GM23338 (cell line): Measurements from ENCODE around the gene CCDC127. TPM values are rescaled to one million over a fixed set of nuclear protein-coding genes. Genes with fewer than 3 reads are reported as not detected.

Experiments used
- ATAC-seq: fragments of 200-7000 bp; cut with Tn5 transposase; 3 replicates; pipeline ENCODE4 v1.9.1; 2020
- DNase-seq: peaks from one replicate; pipeline ENCODE4 v3.0.0-alpha.2; 2015; ENCODE audit warnings: low spot score
- H2AFZ ChIP-seq: fragments of 200-600 bp; sonication (generic); 2 replicates; pipeline ENCODE4 v1.8.0; 2016; ENCODE audit warnings: antibody characterized with exemption, mild to moderate bottlenecking, moderate library complexity
- H3F3A ChIP-seq: fragments of 200-600 bp; sonication (generic); replicated peaks from 2 replicates; pipeline ENCODE4 v1.8.0; 2017; ENCODE audit warnings: antibody characterized with exemption, mixed run types, low read depth
- H3K27ac ChIP-seq: fragments of 200-600 bp; sonication (generic); 2 replicates; pipeline ENCODE4 v1.6.1; 2016; ENCODE audit warnings: low read depth
- H3K27me3 ChIP-seq: fragments of 200-600 bp; sonication (generic); 2 replicates; pipeline ENCODE4 v1.8.0; 2016; ENCODE audit warnings: mild to moderate bottlenecking, mixed run types, moderate library complexity; ENCODE audit not compliant: insufficient read depth
- H3K36me3 ChIP-seq: fragments of 200-600 bp; sonication (generic); 2 replicates; pipeline ENCODE4 v1.8.0; 2016; ENCODE audit warnings: mild to moderate bottlenecking; ENCODE audit not compliant: insufficient read depth
- H3K4me1 ChIP-seq: fragments of 200-600 bp; sonication (generic); 2 replicates; pipeline ENCODE4 v1.8.0; 2016; ENCODE audit warnings: mild to moderate bottlenecking, moderate library complexity; ENCODE audit not compliant: insufficient read depth
- H3K4me2 ChIP-seq: fragments of 200-600 bp; sonication (generic); 2 replicates; pipeline ENCODE4 v1.7.1; 2017; ENCODE audit warnings: mixed run types
- H3K4me3 ChIP-seq: fragments of 200-600 bp; sonication (generic); 2 replicates; pipeline ENCODE4 v1.6.1; 2016; ENCODE audit warnings: mixed run types
- H3K79me2 ChIP-seq: fragments of 200-600 bp; sonication (generic); replicated peaks from 2 replicates; pipeline ENCODE4 v1.8.0; 2017; ENCODE audit warnings: mild to moderate bottlenecking; ENCODE audit not compliant: insufficient read depth
- H3K9me2 ChIP-seq: fragments of 200-600 bp; sonication (generic); 2 replicates; pipeline ENCODE4 v1.8.0; 2017; ENCODE audit not compliant: insufficient read depth
- H4K20me1 ChIP-seq: fragments of 200-600 bp; sonication (generic); replicated peaks from 2 replicates; pipeline ENCODE4 v1.8.0; 2017; ENCODE audit warnings: mild to moderate bottlenecking; ENCODE audit not compliant: insufficient read depth
- H3K27ac Mint-ChIP-seq: 2 replicates; pipeline ENCODE4 v1.8.0; 2020; ENCODE audit warnings: inconsistent platforms, mild to moderate bottlenecking, moderate library complexity, mixed read lengths
- H3K27me3 Mint-ChIP-seq: 3 replicates; pipeline ENCODE4 v1.8.0; 2022; ENCODE audit warnings: low read depth, mild to moderate bottlenecking, moderate library complexity, mixed read lengths, inconsistent platforms; ENCODE audit not compliant: insufficient read depth, poor library complexity
- H3K36me3 Mint-ChIP-seq: 3 replicates; pipeline ENCODE4 v1.8.0; 2021; ENCODE audit warnings: low read depth, mild to moderate bottlenecking, inconsistent platforms, moderate library complexity, mixed read lengths
- H3K4me1 Mint-ChIP-seq: 3 replicates; pipeline ENCODE4 v1.8.0; 2020; ENCODE audit warnings: mild to moderate bottlenecking, inconsistent platforms, mixed read lengths
- H3K4me3 Mint-ChIP-seq: 3 replicates; pipeline ENCODE4 v1.8.0; 2021; ENCODE audit warnings: moderate library complexity, mild to moderate bottlenecking, inconsistent platforms, mixed read lengths
- H3K9me3 Mint-ChIP-seq: 3 replicates; pipeline ENCODE4 v1.8.0; 2020; ENCODE audit warnings: moderate library complexity, mild to moderate bottlenecking, inconsistent platforms, mixed read lengths
- CREB1 ChIP-seq: fragments of 250-450 bp; sonication (Bioruptor Pico); IDR thresholded peaks from 2 replicates; pipeline ENCODE4 v1.5.0; 2020; ENCODE audit warnings: low read depth, mild to moderate bottlenecking, moderate library complexity
- EZH2 ChIP-seq: fragments of 200-600 bp; sonication (generic); IDR thresholded peaks from one replicate; pipeline ENCODE4 v1.8.0; 2017; ENCODE audit warnings: antibody characterized with exemption, mild to moderate bottlenecking, low read depth; ENCODE audit not compliant: unreplicated experiment
- EZH2phosphoT487 ChIP-seq: fragments of 200-600 bp; sonication (generic); IDR thresholded peaks from one replicate; pipeline ENCODE4 v1.8.1; 2018; ENCODE audit warnings: antibody characterized with exemption; ENCODE audit not compliant: unreplicated experiment
- NANOG ChIP-seq: IDR thresholded peaks from 2 replicates; pipeline ENCODE4 v1.6.1; 2016; ENCODE audit warnings: antibody characterized with exemption, borderline replicate concordance
- STAT1 ChIP-seq: IDR thresholded peaks from one replicate; pipeline ENCODE4 v1.6.1; 2016; ENCODE audit warnings: antibody characterized with exemption; ENCODE audit not compliant: unreplicated experiment
- ZNF114 ChIP-seq: fragments of 250-450 bp; sonication (Bioruptor Pico); IDR thresholded peaks from 2 replicates; pipeline ENCODE4 v1.5.0; 2020; ENCODE audit warnings: mild to moderate bottlenecking, moderate library complexity
- ZNF331 ChIP-seq: fragments of 250-450 bp; sonication (Bioruptor Pico); IDR thresholded peaks from 2 replicates; pipeline ENCODE4 v1.5.0; 2020; ENCODE audit warnings: low read depth, mild to moderate bottlenecking, moderate library complexity
- polyA plus RNA-seq: library from polyadenylated mRNA; unstranded; fragments of >200 nt; fragmentation: Nextera tagmentation; extraction: Ambion mirVana; gene quantifications from 2 replicates; pipeline ENCODE4 v1.2.1, GENCODE V29; 2016
- total RNA-seq: library from RNA; depleted of rRNA; stranded (reverse); fragments of >200 nt; shearing (Covaris generic); gene quantifications from 2 replicates; pipeline ENCODE4 v1.2.3, GENCODE V29; 2014
- TF ChIP-seq, protein P1 (sequence below): IDR thresholded peaks from 2 replicates; pipeline ENCODE4 v1.6.1; 2016; ENCODE audit warnings: antibody characterized with exemption
- TF ChIP-seq, protein P2 (sequence below): fragments of 250-450 bp; sonication (Bioruptor Pico); IDR thresholded peaks from 2 replicates; pipeline ENCODE4 v1.5.0; 2020; ENCODE audit warnings: mild to moderate bottlenecking, moderate library complexity
- TF ChIP-seq, protein P3 (sequence below): IDR thresholded peaks from one replicate; pipeline ENCODE4 v1.6.1; 2018; ENCODE audit warnings: antibody characterized with exemption; ENCODE audit not compliant: unreplicated experiment
- TF ChIP-seq, protein P4 (sequence below), 2 experiments: fragments of 200-600 bp in 1 of 2; sonication (generic) in 1 of 2; conservative IDR thresholded peaks; 2 replicates each; pipeline versions ENCODE4 v1.5.1 to v1.6.1; 2016 to 2017; ENCODE audit warnings: antibody characterized with exemption in 2 of 2, low read depth in 2 of 2, mild to moderate bottlenecking in 2 of 2, moderate library complexity in 1 of 2

CCDC127 gene
- total and polyA plus RNA-seq, 2 experiments from 2014 or later, result 6.0 to 7.2 TPM

DNA sequence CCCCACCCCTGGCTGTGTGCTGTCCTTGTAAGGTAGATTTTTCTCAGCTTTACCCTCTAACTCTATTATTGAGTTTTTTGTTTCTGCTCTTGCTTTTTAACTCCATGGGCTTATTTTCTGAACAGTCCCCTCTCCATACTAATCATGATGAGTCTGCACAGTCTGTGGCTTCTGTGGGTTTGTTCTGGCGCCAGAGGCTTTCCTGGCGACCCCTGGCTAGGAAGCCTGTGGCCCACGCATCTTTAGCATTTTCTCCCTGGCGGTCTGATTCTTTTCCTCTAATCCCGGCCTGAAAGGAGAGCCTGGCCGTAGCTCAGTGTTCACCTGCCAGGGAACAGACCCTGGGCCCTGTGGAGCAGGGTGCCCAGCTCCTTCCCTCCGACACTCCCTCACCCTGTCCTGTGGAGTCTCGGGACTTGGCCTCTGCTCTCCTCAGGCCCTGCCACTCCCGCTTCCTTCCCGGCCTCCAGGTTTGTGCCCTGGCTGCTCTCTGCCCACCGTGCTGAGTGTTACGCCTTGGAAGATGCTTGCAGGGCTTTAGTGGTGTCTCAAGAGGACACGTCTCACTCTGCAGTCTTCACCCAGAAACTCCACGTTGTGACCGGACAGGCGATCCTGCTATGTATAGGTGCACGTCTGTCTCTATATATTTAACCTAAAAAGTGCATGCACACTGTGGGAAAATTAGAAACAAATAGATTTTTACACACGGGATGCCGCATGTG, 58.3 kb downstream of the CCDC127 start:
- H3K4me1 Mint-ChIP-seq, result peaks cover 14% of the 10 kb centered on the region
- Histone ChIP-seq H3K4me2 (no peak overlapping the region), H3F3A (peaks cover 8% of the 10 kb centered on the region; the same call in 1 of the 2 replicates), H3K36me3 (peaks cover 9% of the 10 kb centered on the region; the same call in 1 of the 2 replicates), H3K4me3 (no peak overlapping the region), H3K27me3 (no peaks in the 10 kb centered on the region), H4K20me1 (peaks cover 5% of the 10 kb centered on the region; the same call in 1 of the 2 replicates), H2AFZ (no peak overlapping the region), H3K9me2 (no peaks in the 10 kb centered on the region), H3K4me1 (no peaks in the 10 kb centered on the region), H3K27ac (0 out of 2 replicates have a peak overlapping the region, but pooled peaks have one; percentile 19), H3K79me2 (no peaks in the 10 kb centered on the region)
- ATAC-seq (no peak), DNase-seq (no peak)
- peaks cover 73% of the 10 kb centered on the region for H3K36me3 Mint-ChIP-seq
- TF ChIP-seq ZNF331 (CRISPR knock-in tag), result no peak
- TF ChIP-seq, protein P1, sequence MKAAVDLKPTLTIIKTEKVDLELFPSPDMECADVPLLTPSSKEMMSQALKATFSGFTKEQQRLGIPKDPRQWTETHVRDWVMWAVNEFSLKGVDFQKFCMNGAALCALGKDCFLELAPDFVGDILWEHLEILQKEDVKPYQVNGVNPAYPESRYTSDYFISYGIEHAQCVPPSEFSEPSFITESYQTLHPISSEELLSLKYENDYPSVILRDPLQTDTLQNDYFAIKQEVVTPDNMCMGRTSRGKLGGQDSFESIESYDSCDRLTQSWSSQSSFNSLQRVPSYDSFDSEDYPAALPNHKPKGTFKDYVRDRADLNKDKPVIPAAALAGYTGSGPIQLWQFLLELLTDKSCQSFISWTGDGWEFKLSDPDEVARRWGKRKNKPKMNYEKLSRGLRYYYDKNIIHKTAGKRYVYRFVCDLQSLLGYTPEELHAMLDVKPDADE, result no peak
- TF ChIP-seq EZH2phosphoT487, result no peak
- TF ChIP-seq CREB1, result no peak
- no peak for TF ChIP-seq EZH2
- no peak for TF ChIP-seq ZNF114 (CRISPR knock-in tag)
- TF ChIP-seq, protein P2, sequence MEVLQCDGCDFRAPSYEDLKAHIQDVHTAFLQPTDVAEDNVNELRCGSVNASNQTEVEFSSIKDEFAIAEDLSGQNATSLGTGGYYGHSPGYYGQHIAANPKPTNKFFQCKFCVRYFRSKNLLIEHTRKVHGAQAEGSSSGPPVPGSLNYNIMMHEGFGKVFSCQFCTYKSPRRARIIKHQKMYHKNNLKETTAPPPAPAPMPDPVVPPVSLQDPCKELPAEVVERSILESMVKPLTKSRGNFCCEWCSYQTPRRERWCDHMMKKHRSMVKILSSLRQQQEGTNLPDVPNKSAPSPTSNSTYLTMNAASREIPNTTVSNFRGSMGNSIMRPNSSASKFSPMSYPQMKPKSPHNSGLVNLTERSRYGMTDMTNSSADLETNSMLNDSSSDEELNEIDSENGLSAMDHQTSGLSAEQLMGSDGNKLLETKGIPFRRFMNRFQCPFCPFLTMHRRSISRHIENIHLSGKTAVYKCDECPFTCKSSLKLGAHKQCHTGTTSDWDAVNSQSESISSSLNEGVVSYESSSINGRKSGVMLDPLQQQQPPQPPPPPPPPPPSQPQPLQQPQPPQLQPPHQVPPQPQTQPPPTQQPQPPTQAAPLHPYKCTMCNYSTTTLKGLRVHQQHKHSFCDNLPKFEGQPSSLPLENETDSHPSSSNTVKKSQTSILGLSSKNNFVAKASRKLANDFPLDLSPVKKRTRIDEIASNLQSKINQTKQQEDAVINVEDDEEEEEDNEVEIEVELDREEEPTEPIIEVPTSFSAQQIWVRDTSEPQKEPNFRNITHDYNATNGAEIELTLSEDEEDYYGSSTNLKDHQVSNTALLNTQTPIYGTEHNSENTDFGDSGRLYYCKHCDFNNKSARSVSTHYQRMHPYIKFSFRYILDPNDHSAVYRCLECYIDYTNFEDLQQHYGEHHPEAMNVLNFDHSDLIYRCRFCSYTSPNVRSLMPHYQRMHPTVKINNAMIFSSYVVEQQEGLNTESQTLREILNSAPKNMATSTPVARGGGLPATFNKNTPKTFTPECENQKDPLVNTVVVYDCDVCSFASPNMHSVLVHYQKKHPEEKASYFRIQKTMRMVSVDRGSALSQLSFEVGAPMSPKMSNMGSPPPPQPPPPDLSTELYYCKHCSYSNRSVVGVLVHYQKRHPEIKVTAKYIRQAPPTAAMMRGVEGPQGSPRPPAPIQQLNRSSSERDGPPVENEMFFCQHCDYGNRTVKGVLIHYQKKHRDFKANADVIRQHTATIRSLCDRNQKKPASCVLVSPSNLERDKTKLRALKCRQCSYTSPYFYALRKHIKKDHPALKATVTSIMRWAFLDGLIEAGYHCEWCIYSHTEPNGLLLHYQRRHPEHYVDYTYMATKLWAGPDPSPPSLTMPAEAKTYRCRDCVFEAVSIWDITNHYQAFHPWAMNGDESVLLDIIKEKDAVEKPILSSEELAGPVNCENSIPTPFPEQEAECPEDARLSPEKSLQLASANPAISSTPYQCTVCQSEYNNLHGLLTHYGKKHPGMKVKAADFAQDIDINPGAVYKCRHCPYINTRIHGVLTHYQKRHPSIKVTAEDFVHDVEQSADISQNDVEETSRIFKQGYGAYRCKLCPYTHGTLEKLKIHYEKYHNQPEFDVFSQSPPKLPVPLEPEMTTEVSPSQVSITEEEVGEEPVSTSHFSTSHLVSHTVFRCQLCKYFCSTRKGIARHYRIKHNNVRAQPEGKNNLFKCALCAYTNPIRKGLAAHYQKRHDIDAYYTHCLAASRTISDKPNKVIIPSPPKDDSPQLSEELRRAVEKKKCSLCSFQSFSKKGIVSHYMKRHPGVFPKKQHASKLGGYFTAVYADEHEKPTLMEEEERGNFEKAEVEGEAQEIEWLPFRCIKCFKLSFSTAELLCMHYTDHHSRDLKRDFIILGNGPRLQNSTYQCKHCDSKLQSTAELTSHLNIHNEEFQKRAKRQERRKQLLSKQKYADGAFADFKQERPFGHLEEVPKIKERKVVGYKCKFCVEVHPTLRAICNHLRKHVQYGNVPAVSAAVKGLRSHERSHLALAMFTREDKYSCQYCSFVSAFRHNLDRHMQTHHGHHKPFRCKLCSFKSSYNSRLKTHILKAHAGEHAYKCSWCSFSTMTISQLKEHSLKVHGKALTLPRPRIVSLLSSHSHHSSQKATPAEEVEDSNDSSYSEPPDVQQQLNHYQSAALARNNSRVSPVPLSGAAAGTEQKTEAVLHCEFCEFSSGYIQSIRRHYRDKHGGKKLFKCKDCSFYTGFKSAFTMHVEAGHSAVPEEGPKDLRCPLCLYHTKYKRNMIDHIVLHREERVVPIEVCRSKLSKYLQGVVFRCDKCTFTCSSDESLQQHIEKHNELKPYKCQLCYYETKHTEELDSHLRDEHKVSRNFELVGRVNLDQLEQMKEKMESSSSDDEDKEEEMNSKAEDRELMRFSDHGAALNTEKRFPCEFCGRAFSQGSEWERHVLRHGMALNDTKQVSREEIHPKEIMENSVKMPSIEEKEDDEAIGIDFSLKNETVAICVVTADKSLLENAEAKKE (CRISPR knock-in tag), result no peak
- TF ChIP-seq NANOG, result no peak
- TF ChIP-seq, protein P3, sequence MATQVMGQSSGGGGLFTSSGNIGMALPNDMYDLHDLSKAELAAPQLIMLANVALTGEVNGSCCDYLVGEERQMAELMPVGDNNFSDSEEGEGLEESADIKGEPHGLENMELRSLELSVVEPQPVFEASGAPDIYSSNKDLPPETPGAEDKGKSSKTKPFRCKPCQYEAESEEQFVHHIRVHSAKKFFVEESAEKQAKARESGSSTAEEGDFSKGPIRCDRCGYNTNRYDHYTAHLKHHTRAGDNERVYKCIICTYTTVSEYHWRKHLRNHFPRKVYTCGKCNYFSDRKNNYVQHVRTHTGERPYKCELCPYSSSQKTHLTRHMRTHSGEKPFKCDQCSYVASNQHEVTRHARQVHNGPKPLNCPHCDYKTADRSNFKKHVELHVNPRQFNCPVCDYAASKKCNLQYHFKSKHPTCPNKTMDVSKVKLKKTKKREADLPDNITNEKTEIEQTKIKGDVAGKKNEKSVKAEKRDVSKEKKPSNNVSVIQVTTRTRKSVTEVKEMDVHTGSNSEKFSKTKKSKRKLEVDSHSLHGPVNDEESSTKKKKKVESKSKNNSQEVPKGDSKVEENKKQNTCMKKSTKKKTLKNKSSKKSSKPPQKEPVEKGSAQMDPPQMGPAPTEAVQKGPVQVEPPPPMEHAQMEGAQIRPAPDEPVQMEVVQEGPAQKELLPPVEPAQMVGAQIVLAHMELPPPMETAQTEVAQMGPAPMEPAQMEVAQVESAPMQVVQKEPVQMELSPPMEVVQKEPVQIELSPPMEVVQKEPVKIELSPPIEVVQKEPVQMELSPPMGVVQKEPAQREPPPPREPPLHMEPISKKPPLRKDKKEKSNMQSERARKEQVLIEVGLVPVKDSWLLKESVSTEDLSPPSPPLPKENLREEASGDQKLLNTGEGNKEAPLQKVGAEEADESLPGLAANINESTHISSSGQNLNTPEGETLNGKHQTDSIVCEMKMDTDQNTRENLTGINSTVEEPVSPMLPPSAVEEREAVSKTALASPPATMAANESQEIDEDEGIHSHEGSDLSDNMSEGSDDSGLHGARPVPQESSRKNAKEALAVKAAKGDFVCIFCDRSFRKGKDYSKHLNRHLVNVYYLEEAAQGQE, result no peak
- TF ChIP-seq STAT1, result no peak
- TF ChIP-seq, protein P4, sequence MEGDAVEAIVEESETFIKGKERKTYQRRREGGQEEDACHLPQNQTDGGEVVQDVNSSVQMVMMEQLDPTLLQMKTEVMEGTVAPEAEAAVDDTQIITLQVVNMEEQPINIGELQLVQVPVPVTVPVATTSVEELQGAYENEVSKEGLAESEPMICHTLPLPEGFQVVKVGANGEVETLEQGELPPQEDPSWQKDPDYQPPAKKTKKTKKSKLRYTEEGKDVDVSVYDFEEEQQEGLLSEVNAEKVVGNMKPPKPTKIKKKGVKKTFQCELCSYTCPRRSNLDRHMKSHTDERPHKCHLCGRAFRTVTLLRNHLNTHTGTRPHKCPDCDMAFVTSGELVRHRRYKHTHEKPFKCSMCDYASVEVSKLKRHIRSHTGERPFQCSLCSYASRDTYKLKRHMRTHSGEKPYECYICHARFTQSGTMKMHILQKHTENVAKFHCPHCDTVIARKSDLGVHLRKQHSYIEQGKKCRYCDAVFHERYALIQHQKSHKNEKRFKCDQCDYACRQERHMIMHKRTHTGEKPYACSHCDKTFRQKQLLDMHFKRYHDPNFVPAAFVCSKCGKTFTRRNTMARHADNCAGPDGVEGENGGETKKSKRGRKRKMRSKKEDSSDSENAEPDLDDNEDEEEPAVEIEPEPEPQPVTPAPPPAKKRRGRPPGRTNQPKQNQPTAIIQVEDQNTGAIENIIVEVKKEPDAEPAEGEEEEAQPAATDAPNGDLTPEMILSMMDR (conservative IDR thresholded peaks at IDR 0.05; ENCODE audit: low read depth in 2 of 2), result no peak
- no peak overlapping the region for H3K4me3 Mint-ChIP-seq
- H3K9me3 Mint-ChIP-seq, result peaks cover 11% of the 10 kb centered on the region
- H3K27me3 Mint-ChIP-seq, result peaks cover 17% of the 10 kb centered on the region
- H3K27ac Mint-ChIP-seq, result peak overlapping the region; percentile 42; the same call in 1 of the 2 replicates
